H1 (cell line): ENCODE data around the gene KIAA1755. TPM values are rescaled to one million over a fixed set of nuclear protein-coding genes. Genes with fewer than 3 reads are reported as not detected.

Experiments
- CTCF ChIA-PET: fragments of 300-600 bp; sonication (Branson Sonifier 250); formaldehyde crosslinking; loops from one replicate; lab custom pipeline; 2021; ENCODE audit not compliant: partially characterized antibody; lab: Charles Lee
- POLR2A ChIA-PET: fragments of 300-600 bp; sonication (Branson Sonifier 250); formaldehyde crosslinking; loops from one replicate; lab custom pipeline; 2021; ENCODE audit warnings: inconsistent platforms; ENCODE audit not compliant: partially characterized antibody; lab: Charles Lee
- DNase-seq, 2 experiments: peaks; one replicate each; pipeline versions ENCODE4 v3.0.0 to v3.0.0-alpha.2; 2010 to 2022; ENCODE audit warnings: low spot score in 2 of 2, low read depth in 1 of 2, mixed read lengths in 1 of 2
- FAIRE-seq: peaks from 2 replicates; lab custom pipeline; 2011; peaks lifted over from hg19 to GRCh38; lab: Jason Lieb, UNC
- H2AFZ ChIP-seq: 2 replicates; pipeline ENCODE4 v1.8.1; 2012; ENCODE audit warnings: low read length, inconsistent platforms
- H2AK5ac ChIP-seq: 2 replicates; pipeline ENCODE4 v1.6.1; 2013; ENCODE audit warnings: low read depth, low read length
- H2BK120ac ChIP-seq: replicated peaks from 2 replicates; pipeline ENCODE3; 2013; ENCODE audit warnings: low read depth, low read length, inconsistent platforms
- H2BK12ac ChIP-seq: 2 replicates; pipeline ENCODE4 v1.6.1; 2013; ENCODE audit warnings: low read depth, low read length
- H2BK15ac ChIP-seq: 2 replicates; pipeline ENCODE4 v1.6.1; 2013; ENCODE audit warnings: low read length
- H2BK20ac ChIP-seq: 2 replicates; pipeline ENCODE4 v1.6.1; 2013; ENCODE audit warnings: low read length
- H2BK5ac ChIP-seq: 2 replicates; pipeline ENCODE4 v1.6.1; 2013; ENCODE audit warnings: low read depth, low read length
- H3K14ac ChIP-seq: 2 replicates; pipeline ENCODE4 v1.6.1; 2013; ENCODE audit warnings: inconsistent platforms; ENCODE audit not compliant: insufficient read length
- H3K18ac ChIP-seq: 2 replicates; pipeline ENCODE4 v1.6.1; 2013; ENCODE audit warnings: low read length; ENCODE audit errors: extremely low read depth
- H3K23ac ChIP-seq: 2 replicates; pipeline ENCODE4 v1.6.1; 2013; ENCODE audit warnings: inconsistent platforms; ENCODE audit not compliant: insufficient read length
- H3K23me2 ChIP-seq: 2 replicates; pipeline ENCODE4 v1.6.1; 2013; ENCODE audit warnings: low read depth, low read length
- H3K27ac ChIP-seq: 2 replicates; pipeline ENCODE4 v1.6.1; 2011; ENCODE audit warnings: low read depth, low read length, inconsistent platforms
- H3K27me3 ChIP-seq, 4 experiments: replicated peaks in 1 of 4; 1 replicate in 1 of 4; 2 replicates in 3 of 4; pipeline versions ENCODE4 v1.6.1 to v1.8.1; 2011 to 2013; ENCODE audit warnings: low read length in 3 of 4, mild to moderate bottlenecking in 3 of 4, inconsistent platforms in 2 of 4, mixed read lengths in 2 of 4, moderate library complexity in 1 of 4; ENCODE audit not compliant: control insufficient read depth in 3 of 4, insufficient read depth in 3 of 4; ENCODE audit errors: extremely low read depth in 1 of 4
- H3K36me3 ChIP-seq, 4 experiments: 2 replicates each; pipeline versions ENCODE4 v1.6.1 to v1.8.1; 2011 to 2013; ENCODE audit warnings: mild to moderate bottlenecking in 4 of 4, low read length in 3 of 4, moderate library complexity in 2 of 4, control low read depth in 1 of 4, inconsistent platforms in 1 of 4; ENCODE audit not compliant: insufficient read depth in 4 of 4, control insufficient read depth in 2 of 4
- H3K4ac ChIP-seq: replicated peaks from 2 replicates; pipeline ENCODE3; 2013; ENCODE audit warnings: low read length, low read depth, mixed read lengths, inconsistent platforms; ENCODE audit not compliant: insufficient read length
- H3K4me1 ChIP-seq, 4 experiments: replicated peaks in 1 of 4; 1 replicate in 1 of 4; 2 replicates in 3 of 4; pipeline versions ENCODE4 v1.6.1 to v1.8.1; 2011 to 2013; ENCODE audit warnings: low read length in 3 of 4, inconsistent platforms in 2 of 4, mixed read lengths in 1 of 4; ENCODE audit not compliant: insufficient read depth in 4 of 4, control insufficient read depth in 3 of 4
- H3K4me2 ChIP-seq, 2 experiments: 2 replicates each; pipeline versions ENCODE4 v1.6.1 to v1.8.1; 2011 to 2013; ENCODE audit warnings: low read depth in 2 of 2, low read length in 2 of 2, control low read depth in 1 of 2, inconsistent platforms in 1 of 2, mild to moderate bottlenecking in 1 of 2; ENCODE audit not compliant: insufficient read depth in 1 of 2
- H3K4me3 ChIP-seq, 4 experiments: fragments of 200-600, 300-600 bp in 1 of 4; sonication (generic), shearing (Covaris generic), sonication (Bioruptor Twin) in 1 of 4; 2 replicates each; pipeline versions ENCODE4 v1.5.1 to v1.8.1; 2011 to 2016; ENCODE audit warnings: low read length in 4 of 4, low read depth in 3 of 4, control low read depth in 2 of 4, inconsistent platforms in 2 of 4, mild to moderate bottlenecking in 2 of 4, mixed read lengths in 1 of 4, moderate library complexity in 1 of 4; ENCODE audit not compliant: insufficient read depth in 2 of 4; ENCODE audit errors: extremely low read depth in 1 of 4
- H3K56ac ChIP-seq: replicated peaks from 2 replicates; pipeline ENCODE3; 2013; ENCODE audit warnings: low read depth, mild to moderate bottlenecking, mixed read lengths, low read length, inconsistent platforms; ENCODE audit not compliant: insufficient read length
- H3K79me1 ChIP-seq: 2 replicates; pipeline ENCODE4 v1.6.1; 2013; ENCODE audit warnings: low read depth, low read length, control low read depth
- H3K79me2 ChIP-seq, 2 experiments: 2 replicates each; pipeline versions ENCODE4 v1.6.1 to v1.8.1; 2012 to 2013; ENCODE audit warnings: low read length in 2 of 2, mild to moderate bottlenecking in 2 of 2, inconsistent platforms in 1 of 2; ENCODE audit not compliant: insufficient read depth in 2 of 2, control insufficient read depth in 1 of 2
- H3K9ac ChIP-seq, 4 experiments: replicated peaks in 1 of 4; 1 replicate in 1 of 4; 2 replicates in 3 of 4; pipeline versions ENCODE4 v1.6.1 to v1.8.1; 2011 to 2013; ENCODE audit warnings: low read depth in 3 of 4, low read length in 3 of 4, control low read depth in 2 of 4, mild to moderate bottlenecking in 2 of 4, moderate library complexity in 2 of 4, inconsistent platforms in 1 of 4; ENCODE audit errors: extremely low read depth in 1 of 4
- H3K9me3 ChIP-seq, 2 experiments: 2 replicates each; pipeline versions ENCODE4 v1.6.1 to v1.8.1; 2012 to 2013; ENCODE audit warnings: mild to moderate bottlenecking in 2 of 2, moderate library complexity in 2 of 2, control low read depth in 1 of 2, inconsistent platforms in 1 of 2, low read depth in 1 of 2, low read length in 1 of 2, mixed read lengths in 1 of 2; ENCODE audit not compliant: insufficient read depth in 2 of 2
- H4K20me1 ChIP-seq, 2 experiments: replicated peaks in 1 of 2; 2 replicates each; pipeline versions ENCODE3 to v1.8.1; 2011 to 2013; ENCODE audit warnings: inconsistent platforms in 2 of 2, low read length in 2 of 2, mild to moderate bottlenecking in 1 of 2; ENCODE audit not compliant: insufficient read depth in 2 of 2, control insufficient read depth in 1 of 2
- H4K5ac ChIP-seq: 2 replicates; pipeline ENCODE4 v1.6.1; 2013; ENCODE audit warnings: low read length, low read depth, mixed read lengths, inconsistent platforms; ENCODE audit not compliant: insufficient read length
- H4K8ac ChIP-seq: 2 replicates; pipeline ENCODE4 v1.8.0; 2013; ENCODE audit warnings: mild to moderate bottlenecking, moderate library complexity, low read length, inconsistent platforms; ENCODE audit not compliant: insufficient read depth; ENCODE audit errors: extremely low read depth
- H4K91ac ChIP-seq: replicated peaks from 2 replicates; pipeline ENCODE3; 2013; ENCODE audit warnings: low read length, mixed read lengths, inconsistent platforms; ENCODE audit not compliant: insufficient read length
- POLR2A ChIP-seq, 2 experiments: IDR thresholded peaks; 1 replicate in 1 of 2; 2 replicates in 1 of 2; pipeline ENCODE4 v1.6.1; 2011; ENCODE audit warnings: low read depth in 2 of 2, low read length in 2 of 2, mild to moderate bottlenecking in 2 of 2; ENCODE audit errors: control extremely low read depth in 1 of 2
- SRF ChIP-seq: IDR thresholded peaks from 2 replicates; pipeline ENCODE4 v1.6.1; 2011; ENCODE audit warnings: mild to moderate bottlenecking, low read depth, low read length, moderate library complexity
- WGBS, 2 experiments: shearing (Covaris generic) in 1 of 2; methylation state at CpG; one replicate each; pipeline versions ENCODE4 v1.1.6 to v1.1.7; 2013 to 2015; ENCODE audit warnings: low lambda C conversion rate in 2 of 2, mixed read lengths in 2 of 2, inconsistent platforms in 1 of 2, low coverage in 1 of 2, missing lambda C conversion rate in 1 of 2; ENCODE audit not compliant: insufficient replicate concordance in 2 of 2, insufficient coverage in 1 of 2, insufficient read length in 1 of 2; ENCODE audit errors: extremely low coverage in 1 of 2, missing lambda C conversion rate in 1 of 2; 5-methylcytosine and 5-hydroxymethylcytosine counted together
- polyA plus RNA-seq, 7 experiments: library from polyadenylated mRNA; depleted of rRNA in 3 of 7; stranded (reverse) in 5 of 7; unstranded in 2 of 7; fragments of >200 nt in 5 of 7; fragments of 200-250 nt in 2 of 7; gene quantifications; 1 replicate in 5 of 7; 2 replicates in 1 of 7; 4 replicates in 1 of 7; pipeline versions ENCODE4 v1.2.1 to v1.2.3, GENCODE V29; 2011 to 2013; ENCODE audit warnings: missing spikeins in 2 of 7, mixed read lengths in 2 of 7
- total RNA-seq: library from RNA; stranded (reverse); fragmentation: NEBNext Ultra II Directional; extraction: Animal tissue kit (Norgen Biotek cat#: 25700); gene quantifications from 2 replicates; pipeline ENCODE4 v1.2.1, GENCODE V29; 2021

The KIAA1755 gene
- total and polyA plus RNA-seq, 2 of the 8 experiments (the other 6 are each of a cell fraction or from before 2014, with no cell fraction given) = 0.23 TPM; not detected in 1

DNA sequence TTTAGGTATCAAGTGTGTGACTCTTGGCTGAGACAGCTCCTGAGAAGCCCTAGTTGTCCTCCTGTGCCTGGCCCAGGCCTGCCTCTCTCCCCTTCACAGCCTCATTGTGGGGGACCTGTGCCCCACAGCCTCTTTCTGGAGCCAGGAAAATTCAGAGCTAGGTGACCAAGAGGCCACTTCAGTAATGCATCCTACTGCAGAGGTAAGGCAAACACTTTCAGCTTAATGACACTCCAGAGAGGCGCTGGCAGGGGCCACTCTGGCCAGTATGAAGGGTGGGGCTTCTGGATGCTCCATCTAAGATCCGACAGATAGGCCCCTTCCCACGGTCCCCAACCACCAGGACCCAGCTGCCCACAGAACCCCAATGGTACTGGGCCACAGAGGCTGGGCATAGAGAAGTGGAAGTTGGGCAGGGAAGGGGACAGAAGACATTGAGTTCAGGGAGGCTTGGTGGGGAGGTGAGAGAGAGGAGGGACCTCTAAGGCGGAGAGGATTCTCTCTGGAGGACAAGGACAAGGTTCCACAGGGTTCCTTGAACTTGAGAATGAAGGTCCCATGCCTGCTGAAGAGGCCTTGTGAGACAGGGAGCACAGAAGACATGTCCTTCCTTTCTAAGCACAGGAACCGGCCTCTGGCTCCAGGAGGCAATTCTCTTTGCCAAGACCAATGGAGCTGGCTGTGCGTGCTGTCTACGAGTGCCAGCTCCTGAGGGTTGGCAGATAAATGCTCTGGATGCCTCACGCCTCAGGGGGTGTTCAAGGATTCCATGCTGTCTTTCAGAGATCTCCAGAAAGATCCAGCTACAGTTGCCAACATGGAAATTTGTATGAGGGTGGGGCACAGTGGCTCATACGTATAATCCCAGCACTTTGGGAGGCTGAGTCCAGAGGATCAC, 49.1 kb downstream of the KIAA1755 start:
- no peak overlapping the region for H3K4me2 ChIP-seq
- H4K20me1 ChIP-seq = no peaks in the 10 kb centered on the region
- FAIRE-seq (no peak), DNase-seq (no peak)
- H2BK120ac ChIP-seq = no peak overlapping the region
- no peaks in the 10 kb centered on the region for H3K4me1 ChIP-seq
- CTCF ChIA-PET = interaction anchor here (0.6 to 17.3 kb wide), 8 partner anchors 9 to 275 kb away, joined by 3 to 198 read pairs (median 4); no protein-coding TSS in a partner anchor
- H3K56ac ChIP-seq = no peak overlapping the region
- no peak overlapping the region for H3K18ac ChIP-seq
- POLR2A ChIA-PET = interaction anchor here (1.1 kb wide), 1 partner anchor 27 kb away, joined by 3 read pairs; no protein-coding TSS in a partner anchor
- no peak overlapping the region for H3K27ac ChIP-seq
- H3K79me1 ChIP-seq = no peaks in the 10 kb centered on the region; the same call in 1 of the 2 replicates
- no peak overlapping the region for H2BK12ac ChIP-seq
- H3K9me3 ChIP-seq = no peaks in the 10 kb centered on the region
- H3K9ac ChIP-seq = no peak overlapping the region
- no peak overlapping the region for H2AFZ ChIP-seq
- H2AK5ac ChIP-seq = no peak overlapping the region
- no peak overlapping the region for H2BK5ac ChIP-seq
- no peak overlapping the region for H3K14ac ChIP-seq
- H4K5ac ChIP-seq = no peak overlapping the region
- no peak overlapping the region for H2BK20ac ChIP-seq
- no peak overlapping the region for H4K91ac ChIP-seq
- H3K27me3 ChIP-seq = no peaks in the 10 kb centered on the region
- no peaks in the 10 kb centered on the region for H3K36me3 ChIP-seq
- no peak overlapping the region for H3K4ac ChIP-seq
- no peak for TF ChIP-seq POLR2A (IDR thresholded peaks at IDR 0.05; ENCODE audit: control extremely low read depth in 1 of 2, low read depth in 2 of 2, low read length in 2 of 2)
- no peak for TF ChIP-seq SRF
- no peak overlapping the region for H3K4me3 ChIP-seq
- no peaks in the 10 kb centered on the region for H3K23me2 ChIP-seq
- H4K8ac ChIP-seq = no peak overlapping the region
- no peak overlapping the region for H2BK15ac ChIP-seq
- WGBS, 2 experiments = 87% methylated on average over 9 of the region's 9 CpGs; no CpG with 5 or more reads in 1 of the 2 experiments
- no peak overlapping the region for H3K23ac ChIP-seq
- H3K79me2 ChIP-seq = no peaks in the 10 kb centered on the region
